ENCODE results near the gene SNX13. TPM values are rescaled to one million over a fixed set of nuclear protein-coding genes. Genes with fewer than 3 reads are reported as not detected.

Gene SNX13
- total RNA-seq, 1 donor from 2014 or later, result 32.9 TPM

DNA sequence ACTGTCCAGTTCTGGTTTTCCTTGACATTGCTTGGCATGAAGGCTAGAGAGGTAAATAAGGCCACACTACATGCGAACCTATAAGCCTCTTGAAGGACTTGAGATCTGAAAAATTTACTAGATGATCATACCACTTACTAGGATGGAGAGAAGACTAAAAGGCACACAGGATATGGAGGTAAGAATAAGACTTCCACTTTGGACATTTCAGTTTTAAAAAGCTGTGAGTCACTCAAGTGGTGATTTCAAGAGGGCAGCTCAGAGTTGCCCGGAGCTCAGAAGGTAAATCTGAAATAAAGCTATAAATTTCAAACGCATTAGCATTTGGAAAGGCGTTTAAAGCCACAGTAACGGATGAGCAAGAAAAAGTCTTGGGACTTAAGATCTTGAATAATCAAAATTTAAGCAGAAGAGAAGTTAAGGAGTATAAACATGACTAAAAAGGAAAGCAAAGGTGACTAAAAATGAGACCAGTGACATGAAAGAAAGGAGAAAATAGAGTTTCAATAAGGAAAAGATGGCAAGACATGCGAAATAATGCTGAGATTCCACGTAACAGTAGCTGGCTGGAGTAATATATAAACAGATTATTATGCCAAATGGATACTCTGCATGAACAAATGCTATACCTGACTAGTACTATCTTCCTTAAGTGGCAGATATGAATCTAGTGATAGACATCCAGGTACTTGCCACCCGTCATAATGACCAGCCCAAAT lies 68.3 kb downstream of the SNX13 start:
- no peak overlapping the region for H3K4me3 ChIP-seq (ENCODE audit: low read depth, low read length)
- no peaks in the 10 kb centered on the region for H3K27me3 ChIP-seq (ENCODE audit: control insufficient read depth, insufficient read depth, low read length)
- DNase-seq (ENCODE audit: low read depth) (no peak), FAIRE-seq (no peak)
- TF ChIP-seq, protein P1, sequence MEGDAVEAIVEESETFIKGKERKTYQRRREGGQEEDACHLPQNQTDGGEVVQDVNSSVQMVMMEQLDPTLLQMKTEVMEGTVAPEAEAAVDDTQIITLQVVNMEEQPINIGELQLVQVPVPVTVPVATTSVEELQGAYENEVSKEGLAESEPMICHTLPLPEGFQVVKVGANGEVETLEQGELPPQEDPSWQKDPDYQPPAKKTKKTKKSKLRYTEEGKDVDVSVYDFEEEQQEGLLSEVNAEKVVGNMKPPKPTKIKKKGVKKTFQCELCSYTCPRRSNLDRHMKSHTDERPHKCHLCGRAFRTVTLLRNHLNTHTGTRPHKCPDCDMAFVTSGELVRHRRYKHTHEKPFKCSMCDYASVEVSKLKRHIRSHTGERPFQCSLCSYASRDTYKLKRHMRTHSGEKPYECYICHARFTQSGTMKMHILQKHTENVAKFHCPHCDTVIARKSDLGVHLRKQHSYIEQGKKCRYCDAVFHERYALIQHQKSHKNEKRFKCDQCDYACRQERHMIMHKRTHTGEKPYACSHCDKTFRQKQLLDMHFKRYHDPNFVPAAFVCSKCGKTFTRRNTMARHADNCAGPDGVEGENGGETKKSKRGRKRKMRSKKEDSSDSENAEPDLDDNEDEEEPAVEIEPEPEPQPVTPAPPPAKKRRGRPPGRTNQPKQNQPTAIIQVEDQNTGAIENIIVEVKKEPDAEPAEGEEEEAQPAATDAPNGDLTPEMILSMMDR (IDR thresholded peaks at IDR 0.05; ENCODE audit: insufficient read depth, low read length, severe bottlenecking), result no peak
- peaks cover 2% of the 10 kb centered on the region for H3K36me3 ChIP-seq (ENCODE audit: control insufficient read depth, insufficient read depth, low read length)

DNA sequence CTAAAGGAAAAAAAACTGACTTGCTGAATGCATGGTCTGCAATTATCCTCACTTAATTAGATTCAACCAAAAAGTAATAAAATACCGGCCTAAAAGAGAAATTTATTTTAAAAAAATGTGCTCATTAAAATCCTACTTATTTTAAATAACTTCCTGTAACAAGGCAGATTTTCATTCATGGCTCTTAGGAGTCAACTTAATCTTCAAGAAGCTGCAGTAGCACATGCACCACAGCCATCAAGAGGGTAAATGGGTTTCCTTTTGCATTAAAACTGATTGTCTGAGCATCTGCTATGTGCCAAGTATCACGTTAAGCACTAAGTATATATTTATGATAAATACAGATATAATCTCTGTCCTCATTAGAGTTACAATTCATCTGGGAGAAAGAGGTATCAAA lies 69.9 kb downstream of the SNX13 start:
- TF ChIP-seq, protein P1 (IDR thresholded peaks at IDR 0.05; ENCODE audit: insufficient read depth, low read length, severe bottlenecking), result no peak
- peaks cover 2% of the 10 kb centered on the region for H3K36me3 ChIP-seq (ENCODE audit: control insufficient read depth, insufficient read depth, low read length)
- H3K27me3 ChIP-seq (ENCODE audit: control insufficient read depth, insufficient read depth, low read length), result no peaks in the 10 kb centered on the region
- FAIRE-seq, result no peak
- no peak overlapping the region for H3K4me3 ChIP-seq (ENCODE audit: low read depth, low read length)
- no peak for DNase-seq (ENCODE audit: low read depth)

DNA sequence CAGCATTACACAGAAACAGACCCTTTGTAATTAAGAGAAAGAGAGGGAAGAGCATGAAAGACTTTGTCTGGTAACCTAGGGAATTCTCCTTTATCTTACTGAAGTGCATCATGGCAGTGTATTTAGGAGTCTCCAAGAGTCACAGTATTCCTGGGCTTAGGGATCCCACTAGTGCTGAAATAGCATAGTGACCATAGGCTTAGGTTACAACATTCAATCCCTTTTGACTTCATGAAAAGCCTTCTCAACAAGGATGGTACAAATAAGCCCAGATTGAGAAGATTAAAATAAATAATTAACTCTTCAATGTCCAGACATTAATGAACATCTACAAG lies 76.5 kb downstream of the SNX13 start:
- TF ChIP-seq, protein P1 (IDR thresholded peaks at IDR 0.05; ENCODE audit: insufficient read depth, low read length, severe bottlenecking), result no peak
- no peak for FAIRE-seq
- no peak for DNase-seq (ENCODE audit: low read depth)
- Histone ChIP-seq H3K4me3 (ENCODE audit: low read depth, low read length) (no peak overlapping the region), H3K27me3 (ENCODE audit: control insufficient read depth, insufficient read depth, low read length) (no peaks in the 10 kb centered on the region), H3K36me3 (ENCODE audit: control insufficient read depth, insufficient read depth, low read length) (peaks cover 2% of the 10 kb centered on the region)

DNA sequence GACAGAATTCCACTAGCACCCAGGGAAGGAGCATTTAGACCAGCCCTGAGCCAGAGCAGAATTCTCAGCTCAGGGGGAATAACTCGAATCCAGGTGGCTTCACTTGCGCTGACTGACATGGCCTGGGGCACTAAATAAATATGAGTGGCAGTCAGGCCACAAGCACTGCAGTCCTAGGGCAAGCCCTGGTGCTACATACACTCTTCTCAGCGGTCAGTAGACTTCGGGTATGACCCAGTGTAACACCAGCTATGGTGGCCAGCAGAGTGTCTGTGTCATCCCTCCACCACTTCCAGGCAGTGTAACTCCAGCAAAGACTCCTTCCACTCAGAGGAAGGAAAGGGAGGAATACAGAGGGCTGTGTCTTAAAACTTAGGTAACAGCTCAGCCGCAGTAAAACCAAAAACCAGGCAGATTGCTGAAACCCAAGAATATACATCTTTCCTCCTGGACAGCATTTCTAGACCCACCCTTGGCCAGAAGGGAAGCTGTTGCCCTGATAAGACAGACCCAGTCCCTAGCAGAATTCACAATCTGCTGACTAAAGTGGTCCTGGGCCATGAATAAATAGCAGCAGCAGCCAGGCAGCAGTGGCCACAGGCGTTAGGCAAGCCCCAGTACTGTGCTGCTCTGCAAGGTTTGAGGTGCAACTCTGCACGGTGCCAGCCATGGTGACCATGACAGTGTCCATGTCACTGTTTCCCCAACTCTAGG lies 77.0 kb downstream of the SNX13 start:
- peak; percentile 28 for FAIRE-seq
- TF ChIP-seq, protein P1 (IDR thresholded peaks at IDR 0.05; ENCODE audit: insufficient read depth, low read length, severe bottlenecking), result no peak
- no peak overlapping the region for H3K4me3 ChIP-seq (ENCODE audit: low read depth, low read length)
- DNase-seq (ENCODE audit: low read depth), result no peak
- no peaks in the 10 kb centered on the region for H3K27me3 ChIP-seq (ENCODE audit: control insufficient read depth, insufficient read depth, low read length)
- peaks cover 2% of the 10 kb centered on the region for H3K36me3 ChIP-seq (ENCODE audit: control insufficient read depth, insufficient read depth, low read length)

DNA sequence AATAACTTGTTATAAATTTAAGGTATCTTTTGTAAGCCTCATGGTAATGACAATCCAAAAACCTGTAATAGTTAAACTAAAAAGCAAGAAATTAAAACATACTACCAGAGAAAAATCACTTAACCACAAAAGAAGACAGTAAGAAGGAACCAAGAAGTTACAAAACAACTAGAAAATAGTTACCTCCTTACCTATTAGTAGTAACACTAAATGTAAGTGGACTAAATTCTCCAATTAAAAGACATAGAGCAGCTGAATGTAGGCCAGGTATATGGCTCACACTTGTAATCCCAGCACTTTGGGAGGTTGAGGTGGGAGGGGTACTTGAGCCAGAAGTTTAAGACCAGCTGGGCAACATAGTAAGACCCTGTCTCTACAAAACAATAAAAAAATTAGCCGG lies 84.0 kb downstream of the SNX13 start:
- no peak for FAIRE-seq
- TF ChIP-seq, protein P1 (IDR thresholded peaks at IDR 0.05; ENCODE audit: insufficient read depth, low read length, severe bottlenecking), result no peak
- Histone ChIP-seq H3K4me3 (ENCODE audit: low read depth, low read length) (no peak overlapping the region), H3K36me3 (ENCODE audit: control insufficient read depth, insufficient read depth, low read length) (no peaks in the 10 kb centered on the region), H3K27me3 (ENCODE audit: control insufficient read depth, insufficient read depth, low read length) (no peaks in the 10 kb centered on the region)
- no peak for DNase-seq (ENCODE audit: low read depth)
